DOHH2 (cell line): ENCODE results near the gene SYCP2.

ENCODE experiments used
- H3F3A ChIP-seq: fragments of 200-600 bp; sonication (generic), shearing (Covaris generic); 2 replicates; pipeline ENCODE4 v1.6.0; 2016; ENCODE audit warnings: antibody characterized with exemption, mild to moderate bottlenecking; ENCODE audit not compliant: control insufficient read depth, insufficient read depth
- H3K27ac ChIP-seq: fragments of 200-600 bp; sonication (generic); 2 replicates; pipeline ENCODE4 v1.5.1; 2014; ENCODE audit warnings: low read depth, mild to moderate bottlenecking, low read length, moderate library complexity
- H3K27me3 ChIP-seq: fragments of 200-600 bp; sonication (generic); 2 replicates; pipeline ENCODE4 v1.6.1; 2014; ENCODE audit warnings: mild to moderate bottlenecking, low read length, mixed read lengths; ENCODE audit not compliant: control insufficient read depth
- H3K36me3 ChIP-seq: fragments of 200-600 bp; sonication (generic); 2 replicates; pipeline ENCODE4 v1.6.1; 2014; ENCODE audit warnings: mild to moderate bottlenecking, low read length, moderate library complexity, mixed read lengths; ENCODE audit not compliant: control insufficient read depth
- H3K4me1 ChIP-seq: fragments of 200-600 bp; sonication (generic); 2 replicates; pipeline ENCODE4 v1.6.1; 2014; ENCODE audit warnings: mild to moderate bottlenecking, low read length, mixed read lengths; ENCODE audit not compliant: control insufficient read depth
- H3K4me2 ChIP-seq: fragments of 200-600 bp; sonication (generic); 2 replicates; pipeline ENCODE4 v1.6.0; 2014; ENCODE audit warnings: mild to moderate bottlenecking, low read length, moderate library complexity
- H3K4me3 ChIP-seq: fragments of 200-600 bp; sonication (generic); 2 replicates; pipeline ENCODE4 v1.5.1; 2014; ENCODE audit warnings: mild to moderate bottlenecking, low read length, mixed read lengths
- H3K79me2 ChIP-seq: fragments of 200-600 bp; sonication (generic); 2 replicates; pipeline ENCODE4 v1.6.1; 2014; ENCODE audit warnings: mild to moderate bottlenecking, low read length, mixed read lengths; ENCODE audit not compliant: control insufficient read depth
- H3K9me2 ChIP-seq: fragments of 200-600 bp; sonication (generic); replicated peaks from 2 replicates; pipeline ENCODE4 v1.6.1; 2014; ENCODE audit warnings: mild to moderate bottlenecking, low read length, mixed read lengths; ENCODE audit not compliant: control insufficient read depth
- H3K9me3 ChIP-seq: fragments of 200-600 bp; sonication (generic); 2 replicates; pipeline ENCODE4 v1.6.1; 2014; ENCODE audit warnings: antibody characterized with exemption, low read length, mixed read lengths; ENCODE audit not compliant: control insufficient read depth, insufficient read depth
- H4K20me1 ChIP-seq: fragments of 200-600 bp; sonication (generic); 2 replicates; pipeline ENCODE4 v1.6.0; 2014; ENCODE audit warnings: low read depth, mild to moderate bottlenecking, antibody characterized with exemption, low read length, moderate library complexity; ENCODE audit not compliant: control insufficient read depth, insufficient read depth
- CTCF ChIP-seq: fragments of 200-600 bp; sonication (generic); IDR thresholded peaks from one replicate; pipeline ENCODE4 v1.5.1; 2014; ENCODE audit warnings: antibody characterized with exemption, mild to moderate bottlenecking, low read depth, low read length; ENCODE audit not compliant: poor library complexity, severe bottlenecking
- EZH2phosphoT487 ChIP-seq: fragments of 200-600 bp; sonication (generic); IDR thresholded peaks from 2 replicates; pipeline ENCODE4 v1.6.1; 2017; ENCODE audit warnings: borderline replicate concordance, mild to moderate bottlenecking, antibody characterized with exemption, low read length, moderate library complexity, mixed read lengths

SYCP2 gene

DNA sequence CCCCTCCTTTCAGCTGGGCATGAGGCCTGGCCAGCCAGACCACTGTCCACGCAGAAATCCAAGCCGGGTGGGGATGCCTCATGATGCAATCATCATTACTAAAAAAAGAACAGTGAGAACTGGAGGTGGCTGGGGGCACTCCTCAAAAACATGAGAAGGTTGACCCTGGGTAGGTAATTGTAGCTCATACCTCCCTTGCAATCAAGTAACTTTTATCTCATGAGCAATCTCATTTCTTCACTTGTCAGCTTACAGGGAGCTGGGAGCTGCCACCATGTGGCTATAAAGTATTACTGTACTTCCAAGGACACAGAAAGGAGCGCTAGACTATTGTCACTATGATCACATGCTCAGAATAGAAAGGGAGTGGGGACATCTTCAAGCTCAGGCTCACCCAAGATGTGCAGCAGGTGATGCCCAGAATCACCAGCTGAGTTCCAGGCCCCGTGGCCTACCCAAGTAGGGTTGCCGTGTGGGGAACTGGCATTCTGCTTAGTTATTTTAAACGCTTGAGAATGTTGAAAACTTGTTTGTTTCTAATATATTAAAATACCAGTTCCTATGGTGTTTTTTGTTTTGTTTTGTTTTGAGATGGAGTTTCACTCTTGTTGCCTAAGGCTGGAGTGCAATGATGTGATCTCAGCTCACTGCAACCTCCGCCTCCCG is 21.8 kb upstream of the SYCP2 start:
- Histone ChIP-seq H3K36me3 (no peaks in the 10 kb centered on the region), H3K79me2 (no peaks in the 10 kb centered on the region), H3K4me3 (no peak overlapping the region), H3K9me2 (no peaks in the 10 kb centered on the region), H3F3A (no peaks in the 10 kb centered on the region), H3K9me3 (no peaks in the 10 kb centered on the region), H4K20me1 (no peaks in the 10 kb centered on the region), H3K4me1 (no peaks in the 10 kb centered on the region), H3K4me2 (no peak overlapping the region), H3K27ac (no peak overlapping the region), H3K27me3 (no peaks in the 10 kb centered on the region)
- peak; percentile 38 for TF ChIP-seq CTCF
- no peak for TF ChIP-seq EZH2phosphoT487

DNA sequence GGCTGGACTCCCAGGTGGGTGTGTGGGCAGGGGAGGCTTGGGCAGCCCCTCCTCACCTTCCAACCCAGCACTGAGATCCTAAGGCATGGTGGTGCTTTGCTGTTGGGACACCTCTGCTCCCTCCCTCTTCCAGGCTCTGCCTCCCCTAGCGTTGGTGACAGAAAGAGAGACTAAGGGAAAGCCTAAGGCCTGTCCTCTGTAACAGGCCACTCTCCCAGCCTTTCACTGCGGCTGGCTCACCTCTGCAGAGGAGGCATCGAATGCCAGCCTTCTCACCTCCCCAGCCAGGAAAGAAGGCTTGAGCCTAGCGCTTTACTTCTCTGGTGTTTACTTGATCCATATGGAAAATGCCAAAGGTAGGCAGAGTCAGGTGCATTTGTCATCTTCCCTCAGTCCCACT is 21.3 kb upstream of the SYCP2 start:
- Histone ChIP-seq H3K9me2 (no peaks in the 10 kb centered on the region), H3K36me3 (no peaks in the 10 kb centered on the region), H3K4me2 (no peak overlapping the region), H3K9me3 (no peaks in the 10 kb centered on the region), H3K27me3 (no peaks in the 10 kb centered on the region), H3K4me1 (no peaks in the 10 kb centered on the region), H3K4me3 (no peak overlapping the region), H3K79me2 (no peaks in the 10 kb centered on the region), H4K20me1 (no peaks in the 10 kb centered on the region), H3F3A (no peaks in the 10 kb centered on the region), H3K27ac (no peak overlapping the region)
- TF ChIP-seq CTCF (no peak), EZH2phosphoT487 (no peak)

DNA sequence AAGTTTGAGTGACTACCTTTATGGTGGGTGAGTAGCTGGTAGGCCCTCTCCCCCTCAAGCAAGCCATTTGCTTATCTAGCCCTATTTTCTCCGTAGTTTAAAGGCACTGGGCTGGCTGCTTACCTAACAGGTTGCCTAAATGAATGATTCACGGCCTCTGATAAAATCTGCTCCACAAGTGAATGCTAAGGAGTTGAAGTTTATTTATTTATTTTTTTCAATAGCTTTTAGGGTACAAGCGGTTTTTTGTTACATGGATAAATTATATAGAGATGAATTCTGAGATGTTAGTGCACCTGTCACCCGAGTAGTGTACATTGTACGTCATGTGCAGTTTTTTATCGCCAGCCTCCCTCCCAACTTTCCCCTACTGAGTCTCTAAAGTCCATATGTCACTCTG is 16.5 kb upstream of the SYCP2 start:
- no peak overlapping the region for H3K4me2 ChIP-seq
- no peaks in the 10 kb centered on the region for H3K9me2 ChIP-seq
- H3K27ac ChIP-seq, result no peak overlapping the region
- TF ChIP-seq CTCF (no peak), EZH2phosphoT487 (no peak)
- peaks cover 19% of the 10 kb centered on the region for H3K4me1 ChIP-seq
- peaks cover 4% of the 10 kb centered on the region; the same call in 1 of the 2 replicates for H3K36me3 ChIP-seq
- no peaks in the 10 kb centered on the region for H3K79me2 ChIP-seq
- no peak overlapping the region for H3K4me3 ChIP-seq
- H3F3A ChIP-seq, result peaks cover 9% of the 10 kb centered on the region; the same call in 1 of the 2 replicates
- H4K20me1 ChIP-seq, result no peaks in the 10 kb centered on the region
- H3K27me3 ChIP-seq, result no peaks in the 10 kb centered on the region
- no peaks in the 10 kb centered on the region for H3K9me3 ChIP-seq
